Gastroesophageal sphincter (tissue), 4 donors: ENCODE results near the gene AGA. TPM values are rescaled to one million over a fixed set of nuclear protein-coding genes. Genes with fewer than 3 reads are reported as not detected.

Source experiments
- ATAC-seq: fragments of 150-250 bp; one replicate; pipeline ENCODE4 v1.9.1; 2016; ENCODE audit warnings: mild to moderate bottlenecking, moderate library complexity
- H3K27ac ChIP-seq, 4 donors: fragments of 200-600 bp; sonication (generic) in 3 of 4; 1 replicate in 3 of 4; 2 replicates in 1 of 4; pipeline ENCODE4 v1.5.1; 2016 to 2019
- H3K27me3 ChIP-seq: fragments of 200-600 bp; sonication (generic); one replicate; pipeline ENCODE4 v1.5.1; 2019
- H3K36me3 ChIP-seq, 2 donors: fragments of 200-600 bp; sonication (generic); one replicate each; pipeline ENCODE4 v1.5.1; 2019; ENCODE audit warnings: control low read depth in 1 of 2
- H3K4me1 ChIP-seq, 3 donors: fragments of 200-600 bp; sonication (generic); 1 replicate in 2 of 3; 2 replicates in 1 of 3; pipeline ENCODE4 v1.5.1; 2016 to 2019; ENCODE audit warnings: control low read depth in 2 of 3
- H3K4me3 ChIP-seq, 2 donors: fragments of 200-600 bp; sonication (generic); one replicate each; pipeline ENCODE4 v1.5.1; 2019; ENCODE audit warnings: mild to moderate bottlenecking in 1 of 2, moderate library complexity in 1 of 2
- H3K9me3 ChIP-seq, 3 donors: fragments of 200-600 bp; sonication (generic); one replicate each; pipeline ENCODE4 v1.5.1; 2017 to 2019; ENCODE audit warnings: control low read depth in 2 of 3
- EP300 ChIP-seq: sonication (generic); formaldehyde crosslinking; IDR thresholded peaks from one replicate; pipeline ENCODE4 v1.6.1; 2017; ENCODE audit warnings: antibody characterized with exemption, mild to moderate bottlenecking
- POLR2A ChIP-seq, 2 donors: fragments of 450-650 bp; IDR thresholded peaks; one replicate each; pipeline ENCODE4 v1.6.1; 2017; ENCODE audit warnings: antibody characterized with exemption in 2 of 2, mild to moderate bottlenecking in 2 of 2, moderate library complexity in 1 of 2
- POLR2AphosphoS5 ChIP-seq: sonication (generic); formaldehyde crosslinking; IDR thresholded peaks from one replicate; pipeline ENCODE4 v1.6.1; 2017; ENCODE audit warnings: antibody characterized with exemption
- WGBS, 2 donors: methylation state at CpG; one replicate each; pipeline ENCODE4 v1.1.5; 2018; ENCODE audit warnings: low coverage in 1 of 2; 5-methylcytosine and 5-hydroxymethylcytosine counted together
- total RNA-seq, 4 donors: library from RNA; depleted of rRNA; stranded (reverse); fragments of >200 nt; gene quantifications; one replicate each; pipeline ENCODE4 v1.1.0, GENCODE V29; 2016
- TF ChIP-seq, protein P1 (sequence below), 4 experiments: fragments of 200-600 bp in 2 of 4; fragments of 450-650 bp in 2 of 4; sonication (generic) in 1 of 4; IDR thresholded peaks; one replicate each; pipeline ENCODE4 v1.5.1; 2017 to 2019; ENCODE audit warnings: antibody characterized with exemption in 4 of 4, mild to moderate bottlenecking in 2 of 4, moderate library complexity in 2 of 4

The AGA gene
- total RNA-seq, 4 donors from 2014 or later: 9.3 to 29.1 (median 13.9) TPM

DNA sequence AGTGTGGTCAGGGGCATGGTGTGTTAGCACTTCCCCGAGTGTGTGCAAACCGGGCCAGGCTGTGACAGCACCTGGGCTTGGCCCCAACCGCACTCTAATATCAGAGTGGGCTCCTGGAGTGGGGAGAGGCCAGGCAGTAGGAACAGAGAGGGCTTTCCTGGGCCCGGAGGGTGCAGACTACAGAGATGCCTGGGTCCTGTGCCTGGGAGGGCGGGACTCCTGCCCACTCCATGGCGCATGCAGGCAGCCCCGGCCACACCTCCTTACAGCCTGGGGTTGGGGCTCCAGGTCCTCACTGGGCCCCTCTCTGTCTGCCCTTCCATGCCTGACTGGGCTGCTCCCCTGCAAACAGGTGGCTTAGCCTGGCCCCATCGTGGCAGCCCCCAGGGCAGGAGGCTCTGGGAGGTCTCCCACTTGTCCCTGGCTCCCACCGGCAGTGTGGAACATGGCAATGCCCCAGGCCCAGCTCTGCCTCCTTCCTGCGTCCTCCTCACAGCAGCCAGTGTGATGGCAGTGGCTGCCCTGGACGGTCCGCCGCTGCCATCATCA lies 60.4 kb downstream of the AGA start:
- Histone ChIP-seq H3K27ac (no peak overlapping the region), H3K4me3 (no peak overlapping the region), H3K4me1 (no peaks in the 10 kb centered on the region), H3K27me3 (no peaks in the 10 kb centered on the region), H3K36me3 (no peaks in the 10 kb centered on the region), H3K9me3 (no peaks in the 10 kb centered on the region)
- TF ChIP-seq, protein P1, sequence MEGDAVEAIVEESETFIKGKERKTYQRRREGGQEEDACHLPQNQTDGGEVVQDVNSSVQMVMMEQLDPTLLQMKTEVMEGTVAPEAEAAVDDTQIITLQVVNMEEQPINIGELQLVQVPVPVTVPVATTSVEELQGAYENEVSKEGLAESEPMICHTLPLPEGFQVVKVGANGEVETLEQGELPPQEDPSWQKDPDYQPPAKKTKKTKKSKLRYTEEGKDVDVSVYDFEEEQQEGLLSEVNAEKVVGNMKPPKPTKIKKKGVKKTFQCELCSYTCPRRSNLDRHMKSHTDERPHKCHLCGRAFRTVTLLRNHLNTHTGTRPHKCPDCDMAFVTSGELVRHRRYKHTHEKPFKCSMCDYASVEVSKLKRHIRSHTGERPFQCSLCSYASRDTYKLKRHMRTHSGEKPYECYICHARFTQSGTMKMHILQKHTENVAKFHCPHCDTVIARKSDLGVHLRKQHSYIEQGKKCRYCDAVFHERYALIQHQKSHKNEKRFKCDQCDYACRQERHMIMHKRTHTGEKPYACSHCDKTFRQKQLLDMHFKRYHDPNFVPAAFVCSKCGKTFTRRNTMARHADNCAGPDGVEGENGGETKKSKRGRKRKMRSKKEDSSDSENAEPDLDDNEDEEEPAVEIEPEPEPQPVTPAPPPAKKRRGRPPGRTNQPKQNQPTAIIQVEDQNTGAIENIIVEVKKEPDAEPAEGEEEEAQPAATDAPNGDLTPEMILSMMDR (IDR thresholded peaks at IDR 0.05): no peak
- no peak for TF ChIP-seq POLR2AphosphoS5
- no peak for TF ChIP-seq EP300
- no peak for TF ChIP-seq POLR2A (IDR thresholded peaks at IDR 0.05)
- 93% methylated on average over 5 of the region's 13 CpGs; no CpG with 5 or more reads in 1 of the 2 donors for WGBS, 2 donors
- ATAC-seq: no peak

Other genes with a start within 250 kb of the AGA start
- gene NEIL3, start 132.6 kb downstream of the AGA start, total RNA-seq: under 1 TPM in 1 of 4 donors, not detected in 3; 0.57 TPM